ENCODE data around the gene HEY2.

HEY2 gene

DNA sequence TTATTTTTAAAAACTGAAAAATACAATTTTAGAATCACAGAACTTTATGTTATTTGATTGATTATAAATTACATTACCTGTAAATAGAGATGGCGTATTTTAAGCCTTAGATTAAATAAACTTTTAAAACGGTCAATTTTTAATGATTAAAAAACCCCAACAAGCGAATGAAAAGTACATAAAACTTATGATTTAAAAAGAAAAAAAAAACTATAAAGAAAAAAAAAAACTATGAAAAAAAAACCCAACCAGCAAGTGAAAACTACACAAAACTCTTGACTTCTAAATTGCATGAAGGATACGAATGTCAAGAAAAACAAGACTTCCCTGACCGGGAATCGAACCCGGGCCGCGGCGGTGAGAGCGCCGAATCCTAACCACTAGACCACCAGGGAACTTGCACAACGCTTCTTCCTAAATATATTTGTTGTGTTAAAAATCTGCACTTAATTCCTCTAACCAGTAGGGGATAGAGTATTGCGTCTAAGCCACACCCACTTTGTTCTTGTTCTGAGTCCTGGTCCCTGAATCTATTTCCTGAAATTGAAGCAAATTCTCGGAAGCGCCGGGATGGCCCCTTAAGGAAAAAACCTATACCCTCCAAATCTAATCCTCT lies 30.6 kb downstream of the HEY2 start:
- H3K27ac ChIP-seq, result peak overlapping the region; percentile 93
- no peak for TF ChIP-seq ZFX (IDR thresholded peaks at IDR 0.05)
- TF ChIP-seq, protein P1, sequence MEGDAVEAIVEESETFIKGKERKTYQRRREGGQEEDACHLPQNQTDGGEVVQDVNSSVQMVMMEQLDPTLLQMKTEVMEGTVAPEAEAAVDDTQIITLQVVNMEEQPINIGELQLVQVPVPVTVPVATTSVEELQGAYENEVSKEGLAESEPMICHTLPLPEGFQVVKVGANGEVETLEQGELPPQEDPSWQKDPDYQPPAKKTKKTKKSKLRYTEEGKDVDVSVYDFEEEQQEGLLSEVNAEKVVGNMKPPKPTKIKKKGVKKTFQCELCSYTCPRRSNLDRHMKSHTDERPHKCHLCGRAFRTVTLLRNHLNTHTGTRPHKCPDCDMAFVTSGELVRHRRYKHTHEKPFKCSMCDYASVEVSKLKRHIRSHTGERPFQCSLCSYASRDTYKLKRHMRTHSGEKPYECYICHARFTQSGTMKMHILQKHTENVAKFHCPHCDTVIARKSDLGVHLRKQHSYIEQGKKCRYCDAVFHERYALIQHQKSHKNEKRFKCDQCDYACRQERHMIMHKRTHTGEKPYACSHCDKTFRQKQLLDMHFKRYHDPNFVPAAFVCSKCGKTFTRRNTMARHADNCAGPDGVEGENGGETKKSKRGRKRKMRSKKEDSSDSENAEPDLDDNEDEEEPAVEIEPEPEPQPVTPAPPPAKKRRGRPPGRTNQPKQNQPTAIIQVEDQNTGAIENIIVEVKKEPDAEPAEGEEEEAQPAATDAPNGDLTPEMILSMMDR (conservative IDR thresholded peaks at IDR 0.05), result peak; percentile 8; the same call in 1 of the 2 replicates

DNA sequence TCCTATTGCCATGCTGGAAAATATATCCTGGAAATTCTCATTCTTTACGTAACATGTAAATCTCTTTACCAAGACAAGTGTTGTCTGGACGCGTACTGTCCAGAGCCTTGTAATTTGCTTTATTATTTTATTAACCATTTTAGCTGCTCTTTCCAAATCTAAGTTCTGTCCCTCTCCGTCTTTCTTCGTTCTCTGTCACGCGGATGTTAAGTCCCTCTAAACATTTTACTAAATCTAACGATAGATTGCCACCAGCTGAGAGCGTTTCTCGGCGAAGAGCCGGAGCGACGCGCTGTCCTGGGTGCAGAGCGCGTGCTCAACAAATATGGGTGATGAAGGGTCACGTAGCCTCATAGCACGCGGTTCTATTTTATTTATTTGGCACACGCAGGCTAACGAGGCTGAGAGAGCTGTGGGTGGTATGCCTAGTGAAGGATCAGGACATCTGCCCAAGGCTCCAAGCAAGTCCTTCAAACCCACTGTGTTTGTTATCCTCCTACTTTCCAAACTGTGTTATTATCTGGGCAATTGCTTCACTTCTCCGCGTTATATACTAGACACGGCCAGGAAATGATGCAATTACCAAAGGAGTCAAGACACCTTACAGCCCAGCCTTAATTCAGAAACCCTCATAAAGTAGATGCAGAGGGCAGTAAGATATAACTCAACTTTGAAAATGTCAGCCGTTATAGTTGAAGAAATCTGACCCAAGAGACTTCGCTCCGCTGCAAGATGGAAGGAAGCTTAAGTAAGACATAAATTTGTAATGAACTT lies 31.3 kb downstream of the HEY2 start:
- TF ChIP-seq ZFX (IDR thresholded peaks at IDR 0.05), result no peak
- TF ChIP-seq, protein P1 (conservative IDR thresholded peaks at IDR 0.05), result no peak
- peak overlapping the region; percentile 93 for H3K27ac ChIP-seq

DNA sequence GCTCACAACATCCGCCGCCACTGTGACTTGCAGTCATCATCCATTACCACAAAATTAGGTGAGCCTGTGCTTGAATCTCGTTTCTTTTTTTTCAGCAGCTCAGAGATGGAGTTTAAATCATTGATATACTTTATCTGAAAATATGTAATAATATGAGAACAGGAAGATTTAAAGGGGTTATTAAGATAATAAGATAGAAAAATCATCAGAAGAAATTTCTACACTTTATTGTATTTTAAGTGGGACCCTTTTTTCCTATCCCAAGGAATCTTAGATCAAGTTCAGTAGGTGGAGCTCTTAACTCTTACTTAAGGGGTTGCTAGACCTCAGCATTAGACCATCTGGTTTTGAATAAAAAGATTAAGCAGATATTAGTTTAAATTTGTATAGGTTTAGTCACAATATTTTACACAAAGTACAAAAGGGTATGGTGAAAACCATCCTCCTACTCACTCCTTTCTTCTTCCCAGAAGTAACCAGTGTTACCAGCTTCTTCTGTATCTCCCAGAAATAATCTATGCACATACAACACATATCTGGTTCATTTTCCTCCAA lies 32.0 kb downstream of the HEY2 start:
- TF ChIP-seq ZFX (IDR thresholded peaks at IDR 0.05), result no peak
- TF ChIP-seq, protein P1 (conservative IDR thresholded peaks at IDR 0.05), result peak; percentile 23; the same call in 1 of the 2 replicates
- H3K27ac ChIP-seq, result peak overlapping the region; percentile 93; the same call in 1 of the 2 replicates

DNA sequence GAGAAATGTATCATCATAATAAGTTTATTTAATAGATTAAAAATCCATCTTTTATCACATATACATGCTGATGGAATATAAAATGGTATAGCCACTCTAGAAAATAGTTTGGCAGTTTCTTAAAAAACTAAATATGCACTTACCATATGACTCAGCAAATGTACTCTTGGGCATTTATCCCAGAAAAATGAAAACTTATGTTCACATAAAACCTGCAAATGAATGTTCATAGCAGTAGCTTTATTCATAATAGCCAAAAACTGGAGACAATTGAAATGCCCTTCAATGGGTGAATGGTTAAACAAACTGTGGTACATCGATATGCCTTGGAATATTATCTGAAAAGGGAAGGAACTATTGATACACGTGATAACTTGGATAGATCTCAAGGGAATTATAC lies 34.9 kb downstream of the HEY2 start:
- TF ChIP-seq, protein P1 (conservative IDR thresholded peaks at IDR 0.05), result no peak
- no peak for TF ChIP-seq ZFX (IDR thresholded peaks at IDR 0.05)
- H3K27ac ChIP-seq, result no peak overlapping the region

DNA sequence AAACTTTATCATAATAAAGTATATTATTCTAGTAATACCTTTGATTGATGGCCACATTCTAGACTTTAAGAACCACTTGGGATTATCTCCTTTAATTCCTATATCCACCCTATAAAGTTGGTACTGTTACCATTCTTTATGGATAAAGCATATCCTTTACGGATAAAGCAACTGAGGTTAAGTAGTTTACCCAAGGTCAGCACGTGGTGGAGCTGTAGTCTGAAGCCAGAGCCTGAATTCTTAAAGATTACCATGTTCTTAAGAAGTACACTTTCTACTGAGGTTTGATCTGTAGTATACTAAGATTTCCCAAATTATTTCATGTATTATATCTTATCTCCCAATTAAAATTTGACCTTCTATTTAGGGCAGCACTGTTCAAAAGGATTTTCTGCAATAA lies 38.4 kb downstream of the HEY2 start:
- no peak overlapping the region for H3K27ac ChIP-seq
- TF ChIP-seq, protein P1 (conservative IDR thresholded peaks at IDR 0.05), result peak; percentile 23
- TF ChIP-seq ZFX (IDR thresholded peaks at IDR 0.05), result no peak

DNA sequence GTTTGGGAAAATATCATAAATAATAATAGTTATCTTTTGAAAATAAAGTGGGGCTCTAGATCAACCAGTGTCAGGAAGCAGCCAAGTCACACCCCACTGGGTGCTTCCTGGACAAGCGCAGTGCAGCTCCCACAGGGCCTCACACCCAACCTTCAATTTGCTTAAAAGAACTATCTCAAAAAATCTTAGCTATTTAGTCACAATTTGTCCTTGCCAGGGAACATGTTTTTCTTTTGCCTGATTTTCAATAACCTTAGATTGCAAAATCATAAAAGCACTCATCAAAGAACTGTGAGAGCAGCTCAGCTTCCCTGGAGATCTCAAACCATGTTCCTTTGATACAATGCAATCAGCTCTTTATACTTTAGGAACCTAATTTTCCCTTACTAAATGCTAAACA lies 39.7 kb downstream of the HEY2 start:
- H3K27ac ChIP-seq, result no peak overlapping the region
- no peak for TF ChIP-seq ZFX (IDR thresholded peaks at IDR 0.05)
- TF ChIP-seq, protein P1 (conservative IDR thresholded peaks at IDR 0.05), result no peak

Data from C4-2B (cell line).